ENCODE measurements around the gene EYA3.

- TF ChIP-seq ZNF274 (IDR thresholded peaks at IDR 0.05; ENCODE audit: low read depth, low read length) = no peak
- TF ChIP-seq SUZ12 (IDR thresholded peaks at IDR 0.05; ENCODE audit: extremely low read depth, insufficient read depth, insufficient read length) = no peak
Measured at GRCh38 chr1:28108001-28108400, 19.6 kb upstream of the EYA3 start.

Data from NT2/D1 (cell line).